T-helper 17 cell (primary cell): Measurements from ENCODE around the gene L3MBTL1. TPM values are rescaled to one million over a fixed set of nuclear protein-coding genes. Genes with fewer than 3 reads are reported as not detected.

ENCODE experiments used
- ATAC-seq: fragments of 150-1000 bp; cut with Tn5 transposase; 2 replicates; pipeline ENCODE4 v1.10.0; 2021; ENCODE audit warnings: mild to moderate bottlenecking, moderate library complexity
- DNase-seq, 3 donors: peaks; one replicate each; pipeline versions ENCODE4 v3.0.0 to v3.0.0-alpha.2; 2020 to 2021
- H3K9me3 ChIP-seq: one replicate; pipeline ENCODE4 v1.7.0; 2013; ENCODE audit warnings: low read length, mild to moderate bottlenecking; ENCODE audit not compliant: control insufficient read depth, poor library complexity, severe bottlenecking
- H3K27ac Mint-ChIP-seq: one replicate; pipeline ENCODE4 v1.8.0; 2022; ENCODE audit warnings: mild to moderate bottlenecking, moderate library complexity, mixed read lengths
- H3K27me3 Mint-ChIP-seq: one replicate; pipeline ENCODE4 v1.8.0; 2022; ENCODE audit warnings: mixed read lengths
- H3K36me3 Mint-ChIP-seq: one replicate; pipeline ENCODE4 v1.8.0; 2022; ENCODE audit warnings: low read depth, mixed read lengths
- H3K4me1 Mint-ChIP-seq: one replicate; pipeline ENCODE4 v1.8.0; 2022; ENCODE audit warnings: mild to moderate bottlenecking, mixed read lengths
- H3K4me3 Mint-ChIP-seq: one replicate; pipeline ENCODE4 v1.8.0; 2022; ENCODE audit warnings: mild to moderate bottlenecking, moderate library complexity, mixed read lengths
- total RNA-seq, 4 donors: library from RNA in 2 of 4; stranded (reverse) in 2 of 4; gene quantifications; one replicate each; pipeline ENCODE4 v1.2.3 and lab custom pipeline; 2022 to 2026

Gene L3MBTL1
- total RNA-seq, 2 donors from 2014 or later = 9.9 to 11.6 TPM

- Mint-ChIP-seq H3K4me3 (peak overlapping the region; percentile 96), H3K36me3 (no peaks in the 10 kb centered on the region), H3K4me1 (peaks cover 19% of the 10 kb centered on the region), H3K27ac (peak overlapping the region; percentile 90), H3K27me3 (peaks cover 10% of the 10 kb centered on the region)
- ATAC-seq (peak; percentile 18), DNase-seq (no peak)
- H3K9me3 ChIP-seq = no peaks in the 10 kb centered on the region
Observed at GRCh38 chr20:43514648-43514999, 7.1 kb downstream of the L3MBTL1 start.

DNA sequence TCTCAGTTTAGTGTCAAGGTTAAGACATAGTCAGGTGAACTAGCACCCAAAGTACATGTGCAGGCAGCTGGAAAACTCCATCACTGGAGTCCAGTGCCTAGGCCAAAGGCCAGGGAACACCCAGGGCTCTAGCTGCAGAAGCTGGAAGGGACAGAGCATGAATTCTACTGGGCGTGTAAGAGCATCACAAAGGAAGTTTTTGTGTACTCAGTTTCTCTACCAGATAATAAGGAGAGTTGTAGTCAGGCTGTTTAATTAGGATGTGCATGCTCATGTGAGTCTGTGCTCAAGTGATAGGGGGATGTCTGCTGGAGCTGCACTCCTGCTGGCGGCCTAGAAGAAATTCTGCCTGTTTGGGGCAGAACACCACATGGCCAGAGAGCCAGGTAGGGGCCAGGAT, 8.1 kb downstream of the L3MBTL1 start:
- H3K4me3 Mint-ChIP-seq = peak overlapping the region; percentile 19
- H3K27ac Mint-ChIP-seq = no peak overlapping the region
- H3K4me1 Mint-ChIP-seq = peaks cover 19% of the 10 kb centered on the region
- no peaks in the 10 kb centered on the region for H3K36me3 Mint-ChIP-seq
- peaks cover 9% of the 10 kb centered on the region for H3K27me3 Mint-ChIP-seq
- H3K9me3 ChIP-seq = no peaks in the 10 kb centered on the region
- no peak for DNase-seq
- ATAC-seq = no peak

DNA sequence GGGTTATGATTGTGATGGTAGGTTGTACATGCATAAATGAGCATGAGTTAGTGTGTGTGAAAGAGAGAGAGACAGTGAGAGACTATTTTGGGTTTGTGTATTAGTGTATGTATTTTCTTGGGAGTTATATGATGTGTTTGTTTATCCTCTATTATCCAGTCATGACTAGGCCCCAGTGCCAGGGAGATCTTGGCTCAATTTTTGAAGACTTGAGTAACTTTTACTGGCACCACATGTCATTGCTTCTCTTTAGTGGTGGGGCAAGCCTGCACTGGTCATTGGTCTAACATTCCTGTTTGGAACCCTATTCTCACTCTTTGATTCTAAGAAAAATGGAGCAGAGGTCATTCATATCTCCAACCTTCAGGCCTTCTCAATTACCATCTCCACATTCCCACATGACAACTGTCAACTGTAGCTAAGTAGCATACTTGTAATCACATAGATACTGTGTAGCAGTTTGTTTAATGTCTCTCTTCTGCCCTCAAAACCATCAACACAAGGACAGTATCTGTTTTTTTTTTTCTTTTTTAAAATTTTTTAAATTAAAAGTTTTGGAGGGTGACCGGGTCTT, 8.8 kb downstream of the L3MBTL1 start:
- no peak for DNase-seq
- Mint-ChIP-seq H3K27me3 (peaks cover 9% of the 10 kb centered on the region), H3K4me3 (peak overlapping the region; percentile 37), H3K4me1 (peaks cover 19% of the 10 kb centered on the region), H3K36me3 (peaks cover 2% of the 10 kb centered on the region), H3K27ac (no peak overlapping the region)
- no peaks in the 10 kb centered on the region for H3K9me3 ChIP-seq
- no peak for ATAC-seq

DNA sequence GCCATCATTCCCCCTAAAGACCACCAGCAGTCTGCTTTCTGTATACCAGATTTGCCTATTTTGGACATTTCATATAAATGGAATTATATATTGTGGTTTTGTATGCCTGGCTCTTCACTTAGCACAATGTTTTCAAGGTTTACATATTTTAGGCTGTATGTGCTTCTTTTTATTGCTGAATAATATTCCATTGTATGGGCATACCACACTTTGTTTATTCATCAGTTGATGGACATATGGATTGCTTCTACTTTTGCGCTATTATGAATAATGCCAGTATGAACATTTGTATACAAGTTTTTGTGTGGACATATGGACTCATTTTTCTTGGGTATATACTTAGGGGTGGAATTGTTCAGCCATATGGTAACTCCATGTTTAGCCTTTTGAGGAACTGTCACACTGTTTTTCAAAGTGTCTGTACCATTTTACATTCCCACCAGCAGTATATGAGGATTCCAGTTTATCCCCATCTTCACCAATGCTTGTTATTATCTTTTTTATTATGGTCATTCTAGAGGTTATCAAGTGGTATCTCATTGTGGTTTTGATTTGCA, 12.7 kb downstream of the L3MBTL1 start:
- Mint-ChIP-seq H3K27me3 (no peaks in the 10 kb centered on the region), H3K27ac (no peak overlapping the region), H3K4me3 (no peak overlapping the region), H3K4me1 (peaks cover 10% of the 10 kb centered on the region), H3K36me3 (peaks cover 3% of the 10 kb centered on the region)
- DNase-seq (no peak), ATAC-seq (no peak)
- no peaks in the 10 kb centered on the region for H3K9me3 ChIP-seq

DNA sequence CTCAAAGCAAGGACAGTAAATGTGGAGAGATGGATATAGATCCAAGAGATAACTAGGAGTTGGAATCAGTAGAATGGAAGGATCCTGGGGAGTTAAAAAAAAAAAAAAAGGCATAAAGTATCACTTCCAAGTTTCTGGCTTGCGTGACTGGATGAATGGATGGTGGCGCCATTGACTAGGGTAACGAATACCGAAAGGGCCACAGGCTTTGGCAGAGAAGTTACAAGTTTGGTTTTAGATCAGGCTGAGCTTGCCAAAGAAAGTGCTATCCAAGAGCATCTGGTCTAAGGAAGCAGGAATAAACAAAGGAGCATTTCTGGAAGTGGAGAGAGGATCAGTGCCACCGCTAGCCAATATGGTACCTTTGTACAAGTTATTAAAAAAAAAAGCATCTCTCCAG, 17.5 kb downstream of the L3MBTL1 start:
- no peak overlapping the region for H3K4me3 Mint-ChIP-seq
- no peak for ATAC-seq
- DNase-seq = no peak
- no peak overlapping the region for H3K27ac Mint-ChIP-seq
- peaks cover 8% of the 10 kb centered on the region for H3K36me3 Mint-ChIP-seq
- H3K4me1 Mint-ChIP-seq = no peaks in the 10 kb centered on the region
- H3K9me3 ChIP-seq = no peaks in the 10 kb centered on the region
- H3K27me3 Mint-ChIP-seq = peaks cover 9% of the 10 kb centered on the region

DNA sequence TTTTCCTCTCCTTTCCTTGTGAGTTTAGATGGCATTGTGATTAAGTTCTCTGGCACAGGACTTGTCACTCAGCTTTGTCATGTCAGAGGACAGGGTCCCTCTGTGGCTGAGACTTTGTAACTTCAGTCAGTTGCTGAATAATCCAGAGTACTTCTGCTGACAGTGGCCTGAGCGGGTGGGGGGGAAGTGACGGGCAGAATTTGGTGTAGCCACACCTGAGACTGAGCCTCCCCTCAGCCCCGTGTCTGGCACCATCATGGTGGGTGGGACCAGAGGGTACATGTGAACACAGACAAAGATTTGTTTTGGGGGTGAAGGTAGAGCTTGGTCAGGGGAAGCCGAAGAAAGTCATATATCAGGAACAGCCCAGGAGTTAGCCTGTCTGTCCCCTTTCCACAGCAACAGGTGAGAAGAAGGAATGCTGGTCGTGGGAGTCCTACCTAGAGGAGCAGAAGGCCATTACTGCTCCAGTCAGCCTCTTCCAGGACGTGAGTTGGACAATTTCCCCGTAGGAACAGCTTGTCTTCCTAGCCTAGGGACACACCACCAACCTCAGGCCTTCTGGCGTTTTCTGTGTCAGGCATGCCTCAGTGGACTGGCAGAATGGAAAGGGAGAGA, 20.9 kb downstream of the L3MBTL1 start:
- Mint-ChIP-seq H3K27ac (peak overlapping the region; percentile 19), H3K4me1 (peaks cover 3% of the 10 kb centered on the region)

GRCh38 chr20:43529051-43529450, 21.6 kb downstream of the L3MBTL1 start:
- Mint-ChIP-seq H3K36me3 (peaks cover 8% of the 10 kb centered on the region), H3K4me1 (peaks cover 3% of the 10 kb centered on the region), H3K27ac (no peak overlapping the region), H3K4me3 (no peak overlapping the region), H3K27me3 (peaks cover 13% of the 10 kb centered on the region)
- ATAC-seq (no peak), DNase-seq (no peak)
- no peaks in the 10 kb centered on the region for H3K9me3 ChIP-seq

More for the DNA sequence above, 20.9 kb downstream of the L3MBTL1 start:
- ATAC-seq (no peak), DNase-seq (no peak)
- peaks cover 8% of the 10 kb centered on the region for H3K36me3 Mint-ChIP-seq
- H3K27me3 Mint-ChIP-seq = peaks cover 13% of the 10 kb centered on the region
- H3K9me3 ChIP-seq = no peaks in the 10 kb centered on the region
- no peak overlapping the region for H3K4me3 Mint-ChIP-seq

GRCh38 chr20:43529457-43530153, 22.1 kb downstream of the L3MBTL1 start:
- Mint-ChIP-seq H3K27me3 (peaks cover 13% of the 10 kb centered on the region), H3K4me1 (peaks cover 3% of the 10 kb centered on the region), H3K4me3 (no peak overlapping the region), H3K27ac (no peak overlapping the region), H3K36me3 (peaks cover 8% of the 10 kb centered on the region)
- H3K9me3 ChIP-seq = no peaks in the 10 kb centered on the region
- DNase-seq (no peak), ATAC-seq (no peak)

- no peak overlapping the region for H3K4me3 Mint-ChIP-seq
- H3K27ac Mint-ChIP-seq = no peak overlapping the region
- H3K36me3 Mint-ChIP-seq = peaks cover 8% of the 10 kb centered on the region
- ATAC-seq (no peak), DNase-seq (no peak)
- H3K27me3 Mint-ChIP-seq = peaks cover 13% of the 10 kb centered on the region
- no peaks in the 10 kb centered on the region for H3K9me3 ChIP-seq
- H3K4me1 Mint-ChIP-seq = peaks cover 3% of the 10 kb centered on the region
Observed at GRCh38 chr20:43530321-43531090, 23.0 kb downstream of the L3MBTL1 start.

DNA sequence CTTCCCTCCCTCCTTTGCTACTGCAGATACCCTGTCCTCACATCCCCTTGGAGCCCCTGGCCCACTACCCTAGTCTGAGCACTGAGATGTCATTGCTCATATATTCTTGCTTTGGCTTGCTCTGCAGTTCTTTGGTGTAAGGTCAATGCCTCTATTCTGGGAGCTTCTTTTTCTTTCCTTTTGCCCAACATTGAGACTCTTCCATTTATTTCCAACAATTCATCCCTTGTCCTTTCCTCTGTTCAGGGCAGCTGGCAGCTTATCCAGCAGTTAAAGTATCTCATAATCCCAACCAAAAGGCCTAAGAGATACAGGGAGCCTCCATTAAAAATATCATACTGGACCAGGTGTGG, 23.6 kb downstream of the L3MBTL1 start:
- DNase-seq = no peak
- Mint-ChIP-seq H3K27ac (no peak overlapping the region), H3K4me3 (no peak overlapping the region), H3K27me3 (peaks cover 13% of the 10 kb centered on the region), H3K36me3 (peaks cover 8% of the 10 kb centered on the region), H3K4me1 (peaks cover 3% of the 10 kb centered on the region)
- no peaks in the 10 kb centered on the region for H3K9me3 ChIP-seq
- no peak for ATAC-seq

GRCh38 chr20:43532416-43533055, 25.0 kb downstream of the L3MBTL1 start:
- no peak for DNase-seq
- Mint-ChIP-seq H3K27me3 (peaks cover 9% of the 10 kb centered on the region), H3K4me1 (peaks cover 3% of the 10 kb centered on the region)

DNA sequence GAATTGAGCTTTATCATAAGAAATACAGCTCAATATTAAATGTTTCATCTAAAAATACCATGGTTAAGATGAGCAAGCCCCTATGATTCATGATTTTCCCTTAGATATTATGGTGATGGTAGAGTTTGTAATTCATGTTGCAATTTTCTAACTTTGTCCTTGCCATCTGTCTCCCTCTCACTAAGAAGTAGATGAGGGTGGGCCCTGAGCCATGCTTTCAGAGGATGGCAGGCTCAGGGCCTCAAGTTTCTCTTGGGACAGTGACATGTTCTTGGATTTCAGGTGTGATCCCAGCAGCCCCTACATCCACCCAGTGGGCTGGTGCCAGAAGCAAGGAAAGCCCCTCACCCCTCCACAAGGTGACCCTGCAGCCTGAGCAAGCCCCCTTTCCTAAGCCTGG, 25.6 kb downstream of the L3MBTL1 start:
- no peaks in the 10 kb centered on the region for H3K9me3 ChIP-seq
- Mint-ChIP-seq H3K27ac (no peak overlapping the region), H3K27me3 (peaks cover 9% of the 10 kb centered on the region), H3K4me3 (no peak overlapping the region), H3K4me1 (peaks cover 3% of the 10 kb centered on the region), H3K36me3 (peaks cover 8% of the 10 kb centered on the region)
- DNase-seq (no peak), ATAC-seq (no peak)

More at GRCh38 chr20:43532416-43533055, 25.0 kb downstream of the L3MBTL1 start:
- no peaks in the 10 kb centered on the region for H3K9me3 ChIP-seq
- Mint-ChIP-seq H3K27ac (no peak overlapping the region), H3K36me3 (peaks cover 8% of the 10 kb centered on the region), H3K4me3 (no peak overlapping the region)
- no peak for ATAC-seq

GRCh38 chr20:43534016-43534415, 26.5 kb downstream of the L3MBTL1 start:
- no peak for DNase-seq
- no peak overlapping the region for H3K4me3 Mint-ChIP-seq
- H3K27ac Mint-ChIP-seq = no peak overlapping the region
- H3K4me1 Mint-ChIP-seq = peaks cover 6% of the 10 kb centered on the region
- no peaks in the 10 kb centered on the region for H3K9me3 ChIP-seq
- no peak for ATAC-seq
- H3K36me3 Mint-ChIP-seq = peaks cover 8% of the 10 kb centered on the region
- H3K27me3 Mint-ChIP-seq = peaks cover 9% of the 10 kb centered on the region
